Measurements from ENCODE around the gene USP1. TPM values are rescaled to one million over a fixed set of nuclear protein-coding genes. Genes with fewer than 3 reads are reported as not detected.

USP1 gene
- polyA plus RNA-seq, 2 of the 4 experiments (the other 2 are of a cell fraction): 23.5 to 31.4 TPM

DNA sequence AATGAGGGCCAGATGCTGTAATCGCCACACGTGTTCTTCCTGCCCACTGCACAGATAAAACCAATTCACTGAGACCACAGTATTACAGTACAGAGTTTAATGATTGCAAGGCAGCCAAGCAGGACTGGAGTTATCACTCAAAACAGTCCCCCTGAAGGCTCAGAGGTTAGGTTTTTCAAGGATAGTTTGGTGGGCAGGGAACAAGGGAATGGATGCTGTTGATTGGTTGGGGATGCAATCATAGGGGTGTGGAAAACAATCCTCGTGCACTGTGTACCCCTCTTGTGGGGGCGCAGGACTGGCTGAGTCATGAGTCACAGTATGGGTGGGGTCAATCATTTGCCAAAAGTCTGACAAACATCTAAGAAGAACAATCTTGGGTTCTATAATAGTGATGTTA lies 12.4 kb upstream of the USP1 start (continued):
- TF ChIP-seq KDM5A (IDR thresholded peaks at IDR 0.05) (no peak), NPAS2 (CRISPR knock-in tag; IDR thresholded peaks at IDR 0.05; ENCODE audit: borderline replicate concordance) (no peak), TP53 (CRISPR knock-in tag; IDR thresholded peaks at IDR 0.05) (no peak), HOXB5 (CRISPR knock-in tag; IDR thresholded peaks at IDR 0.05) (no peak)
- TF ChIP-seq, protein P1, sequence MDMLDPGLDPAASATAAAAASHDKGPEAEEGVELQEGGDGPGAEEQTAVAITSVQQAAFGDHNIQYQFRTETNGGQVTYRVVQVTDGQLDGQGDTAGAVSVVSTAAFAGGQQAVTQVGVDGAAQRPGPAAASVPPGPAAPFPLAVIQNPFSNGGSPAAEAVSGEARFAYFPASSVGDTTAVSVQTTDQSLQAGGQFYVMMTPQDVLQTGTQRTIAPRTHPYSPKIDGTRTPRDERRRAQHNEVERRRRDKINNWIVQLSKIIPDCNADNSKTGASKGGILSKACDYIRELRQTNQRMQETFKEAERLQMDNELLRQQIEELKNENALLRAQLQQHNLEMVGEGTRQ (IDR thresholded peaks at IDR 0.05): no peak
- TF ChIP-seq, protein P2, sequence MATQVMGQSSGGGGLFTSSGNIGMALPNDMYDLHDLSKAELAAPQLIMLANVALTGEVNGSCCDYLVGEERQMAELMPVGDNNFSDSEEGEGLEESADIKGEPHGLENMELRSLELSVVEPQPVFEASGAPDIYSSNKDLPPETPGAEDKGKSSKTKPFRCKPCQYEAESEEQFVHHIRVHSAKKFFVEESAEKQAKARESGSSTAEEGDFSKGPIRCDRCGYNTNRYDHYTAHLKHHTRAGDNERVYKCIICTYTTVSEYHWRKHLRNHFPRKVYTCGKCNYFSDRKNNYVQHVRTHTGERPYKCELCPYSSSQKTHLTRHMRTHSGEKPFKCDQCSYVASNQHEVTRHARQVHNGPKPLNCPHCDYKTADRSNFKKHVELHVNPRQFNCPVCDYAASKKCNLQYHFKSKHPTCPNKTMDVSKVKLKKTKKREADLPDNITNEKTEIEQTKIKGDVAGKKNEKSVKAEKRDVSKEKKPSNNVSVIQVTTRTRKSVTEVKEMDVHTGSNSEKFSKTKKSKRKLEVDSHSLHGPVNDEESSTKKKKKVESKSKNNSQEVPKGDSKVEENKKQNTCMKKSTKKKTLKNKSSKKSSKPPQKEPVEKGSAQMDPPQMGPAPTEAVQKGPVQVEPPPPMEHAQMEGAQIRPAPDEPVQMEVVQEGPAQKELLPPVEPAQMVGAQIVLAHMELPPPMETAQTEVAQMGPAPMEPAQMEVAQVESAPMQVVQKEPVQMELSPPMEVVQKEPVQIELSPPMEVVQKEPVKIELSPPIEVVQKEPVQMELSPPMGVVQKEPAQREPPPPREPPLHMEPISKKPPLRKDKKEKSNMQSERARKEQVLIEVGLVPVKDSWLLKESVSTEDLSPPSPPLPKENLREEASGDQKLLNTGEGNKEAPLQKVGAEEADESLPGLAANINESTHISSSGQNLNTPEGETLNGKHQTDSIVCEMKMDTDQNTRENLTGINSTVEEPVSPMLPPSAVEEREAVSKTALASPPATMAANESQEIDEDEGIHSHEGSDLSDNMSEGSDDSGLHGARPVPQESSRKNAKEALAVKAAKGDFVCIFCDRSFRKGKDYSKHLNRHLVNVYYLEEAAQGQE (IDR thresholded peaks at IDR 0.05): no peak

DNA sequence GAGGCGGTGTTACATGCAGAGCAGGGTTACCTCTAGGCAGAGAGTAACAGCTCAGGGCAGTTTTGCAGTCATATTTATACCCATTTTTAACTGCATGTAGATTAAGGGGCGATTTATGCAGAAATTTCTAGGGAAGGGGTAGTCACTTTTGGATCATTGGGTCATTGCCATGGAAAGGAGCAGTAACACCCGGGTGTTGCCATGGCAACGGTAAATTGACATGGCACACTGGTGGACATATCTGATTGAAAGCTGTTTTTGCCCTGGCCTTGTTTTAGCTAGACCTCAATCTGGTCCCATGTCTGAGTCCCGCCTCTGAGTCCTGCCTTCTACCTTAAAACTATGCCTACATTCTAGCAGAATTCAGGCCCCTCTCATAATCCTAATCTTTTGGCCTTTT lies 11.8 kb upstream of the USP1 start:
- H3K4me2 ChIP-seq: no peak overlapping the region
- no peaks in the 10 kb centered on the region for H3K9me3 ChIP-seq
- no peak for DNase-seq (ENCODE audit: low read depth in 1 of 2, low spot score in 1 of 2)
- FAIRE-seq: no peak
- no peak overlapping the region for H3K4me3 ChIP-seq
- H3K27ac ChIP-seq: no peak overlapping the region
- ATAC-seq: no peak
- POLR2A ChIA-PET: no interaction called here
- peaks cover 9% of the 10 kb centered on the region; the same call in 2 of the 3 replicates for H3K4me1 ChIP-seq
- CTCF ChIA-PET: interaction anchor here (1.4 kb wide), 1 partner anchor 17 kb away, joined by 3 read pairs; no protein-coding TSS in a partner anchor
- 65% methylated on average over 5 of the region's 5 CpGs for WGBS (ENCODE audit: missing lambda C conversion rate)
- TF ChIP-seq RCOR1 (IDR thresholded peaks at IDR 0.05; ENCODE audit: low read depth, low read length): no peak
- TF ChIP-seq CBX8 (IDR thresholded peaks at IDR 0.05): no peak
- TF ChIP-seq KDM5A (IDR thresholded peaks at IDR 0.05): no peak
- TF ChIP-seq, protein P3, sequence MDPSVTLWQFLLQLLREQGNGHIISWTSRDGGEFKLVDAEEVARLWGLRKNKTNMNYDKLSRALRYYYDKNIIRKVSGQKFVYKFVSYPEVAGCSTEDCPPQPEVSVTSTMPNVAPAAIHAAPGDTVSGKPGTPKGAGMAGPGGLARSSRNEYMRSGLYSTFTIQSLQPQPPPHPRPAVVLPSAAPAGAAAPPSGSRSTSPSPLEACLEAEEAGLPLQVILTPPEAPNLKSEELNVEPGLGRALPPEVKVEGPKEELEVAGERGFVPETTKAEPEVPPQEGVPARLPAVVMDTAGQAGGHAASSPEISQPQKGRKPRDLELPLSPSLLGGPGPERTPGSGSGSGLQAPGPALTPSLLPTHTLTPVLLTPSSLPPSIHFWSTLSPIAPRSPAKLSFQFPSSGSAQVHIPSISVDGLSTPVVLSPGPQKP (IDR thresholded peaks at IDR 0.05; ENCODE audit: low read depth, low read length): no peak
- no peak for TF ChIP-seq NR3C1 (IDR thresholded peaks at IDR 0.05)
- no peak for TF ChIP-seq ATOH8 (CRISPR knock-in tag; IDR thresholded peaks at IDR 0.05; ENCODE audit: low read depth)
- no peak for TF ChIP-seq HOXB13 (CRISPR knock-in tag; IDR thresholded peaks at IDR 0.05; ENCODE audit: low read depth)

GRCh38 chr1:62426237-62426636 lies 10.6 kb upstream of the USP1 start:
- Histone ChIP-seq H3K4me3 (no peak overlapping the region), H3K4me2 (no peak overlapping the region), H3K27ac (no peak overlapping the region), H3K4me1 (peaks cover 9% of the 10 kb centered on the region; the same call in 2 of the 3 replicates), H3K9me3 (no peaks in the 10 kb centered on the region)
- ATAC-seq (no peak), DNase-seq (ENCODE audit: low read depth in 1 of 2, low spot score in 1 of 2) (no peak), FAIRE-seq (no peak)
- CTCF ChIA-PET: no interaction called here
- 50% methylated on average over 3 of the region's 3 CpGs for WGBS (ENCODE audit: missing lambda C conversion rate)
- no peak for TF ChIP-seq JUN (IDR thresholded peaks at IDR 0.05)
- no peak for TF ChIP-seq CBX2 (IDR thresholded peaks at IDR 0.05; ENCODE audit: borderline replicate concordance, low read depth)
- no peak for TF ChIP-seq GATA3 (IDR thresholded peaks at IDR 0.05; ENCODE audit: borderline replicate concordance)
- TF ChIP-seq, protein P3 (IDR thresholded peaks at IDR 0.05; ENCODE audit: low read depth, low read length): no peak
- TF ChIP-seq ATOH8 (CRISPR knock-in tag; IDR thresholded peaks at IDR 0.05; ENCODE audit: low read depth): no peak
- POLR2A ChIA-PET: interaction anchor here (1.0 kb wide), 1 partner anchor 10 kb away, joined by 3 read pairs; no protein-coding TSS in a partner anchor

Data from A549 (cell line).